Fibroblast of skin of right quadriceps (primary cell): ENCODE measurements around the gene POLDIP3.

Experiments
- DNase-seq: peaks from one replicate; pipeline ENCODE4 v3.0.0-alpha.2; 2013

Gene POLDIP3

GRCh38 chr22:42641801-42642413 lies 27.2 kb upstream of the POLDIP3 start:
- DNase-seq: no peak

- DNase-seq: no peak
Measured at GRCh38 chr22:42639541-42640241, 25.0 kb upstream of the POLDIP3 start.

- DNase-seq: no peak
Measured at GRCh38 chr22:42637555-42637954, 22.9 kb upstream of the POLDIP3 start.

GRCh38 chr22:42636506-42636905 lies 21.8 kb upstream of the POLDIP3 start:
- DNase-seq: no peak

GRCh38 chr22:42635531-42635930 lies 20.8 kb upstream of the POLDIP3 start:
- peak; percentile 86 for DNase-seq

- DNase-seq: no peak
Measured at GRCh38 chr22:42633013-42633412, 18.3 kb upstream of the POLDIP3 start.

GRCh38 chr22:42632096-42632495 lies 17.4 kb upstream of the POLDIP3 start:
- no peak for DNase-seq

- no peak for DNase-seq
Measured at GRCh38 chr22:42630901-42631602, 16.4 kb upstream of the POLDIP3 start.

- no peak for DNase-seq
Measured at GRCh38 chr22:42630211-42630610, 15.5 kb upstream of the POLDIP3 start.

GRCh38 chr22:42627981-42628380 lies 13.3 kb upstream of the POLDIP3 start:
- DNase-seq: no peak

- no peak for DNase-seq
Measured at GRCh38 chr22:42626951-42627625, 12.4 kb upstream of the POLDIP3 start.

- no peak for DNase-seq
Measured at GRCh38 chr22:42626431-42626830, 11.7 kb upstream of the POLDIP3 start.

- no peak for DNase-seq
Measured at GRCh38 chr22:42625416-42625815, 10.7 kb upstream of the POLDIP3 start.

GRCh38 chr22:42624551-42625106 lies 9.9 kb upstream of the POLDIP3 start:
- DNase-seq: no peak

GRCh38 chr22:42623756-42624441 lies 9.2 kb upstream of the POLDIP3 start:
- no peak for DNase-seq

- DNase-seq: no peak
Measured at GRCh38 chr22:42623301-42623751, 8.6 kb upstream of the POLDIP3 start.

- no peak for DNase-seq
Measured at GRCh38 chr22:42622061-42622710, 7.5 kb upstream of the POLDIP3 start.

GRCh38 chr22:42621505-42622002 lies 6.9 kb upstream of the POLDIP3 start:
- DNase-seq: peak; percentile 75

GRCh38 chr22:42620084-42620483 lies 5.4 kb upstream of the POLDIP3 start:
- DNase-seq: no peak

GRCh38 chr22:42619261-42620063 lies 4.8 kb upstream of the POLDIP3 start:
- DNase-seq: no peak
